Lower leg skin (tissue), 4 donors: ENCODE data around the gene RASA4B. TPM values are rescaled to one million over a fixed set of nuclear protein-coding genes. Genes with fewer than 3 reads are reported as not detected.
"Not testable (repeated sequence)": the region's sequence is repeated elsewhere in the genome, so short reads cannot be mapped to it uniquely, and the experiment has no call there.

Experiments
- DNase-seq, 2 donors: peaks; one replicate each; pipeline ENCODE4 v3.0.0-alpha.2; 2019; ENCODE audit warnings: low spot score in 2 of 2
- H3K4me3 ChIP-seq: fragments of 200-600 bp; sonication (generic); 2 replicates; pipeline ENCODE4 v1.5.1; 2017; ENCODE audit warnings: mild to moderate bottlenecking, low read depth; ENCODE audit not compliant: poor library complexity, severe bottlenecking
- POLR2A ChIP-seq, 2 donors: fragments of 450-650 bp; IDR thresholded peaks; one replicate each; pipeline ENCODE4 v1.6.1; 2016 to 2017; ENCODE audit warnings: antibody characterized with exemption in 2 of 2, mild to moderate bottlenecking in 1 of 2, moderate library complexity in 1 of 2
- WGBS, 2 donors: methylation state at CpG; one replicate each; pipeline ENCODE4 v1.1.5; 2018; 5-methylcytosine and 5-hydroxymethylcytosine counted together
- intact Hi-C: fragments of 100-400 bp; cut with DNase I; formaldehyde crosslinking; loops from one replicate; pipeline ENCODE4 v1.15.0; 2023; ENCODE audit warnings: low total_unique reads
- total RNA-seq, 4 donors: library from RNA; depleted of rRNA; stranded (reverse); fragments of >200 nt; gene quantifications; one replicate each; pipeline ENCODE4 v1.1.0, GENCODE V29; 2016
- TF ChIP-seq, protein P1 (sequence below), 3 donors: fragments of 450-650 bp; IDR thresholded peaks; one replicate each; pipeline ENCODE4 v1.5.1; 2016; ENCODE audit warnings: antibody characterized with exemption in 3 of 3, mild to moderate bottlenecking in 3 of 3, moderate library complexity in 2 of 3

The RASA4B gene
- total RNA-seq, 4 donors from 2014 or later, result 21.6 to 28.3 (median 25.3) TPM

DNA sequence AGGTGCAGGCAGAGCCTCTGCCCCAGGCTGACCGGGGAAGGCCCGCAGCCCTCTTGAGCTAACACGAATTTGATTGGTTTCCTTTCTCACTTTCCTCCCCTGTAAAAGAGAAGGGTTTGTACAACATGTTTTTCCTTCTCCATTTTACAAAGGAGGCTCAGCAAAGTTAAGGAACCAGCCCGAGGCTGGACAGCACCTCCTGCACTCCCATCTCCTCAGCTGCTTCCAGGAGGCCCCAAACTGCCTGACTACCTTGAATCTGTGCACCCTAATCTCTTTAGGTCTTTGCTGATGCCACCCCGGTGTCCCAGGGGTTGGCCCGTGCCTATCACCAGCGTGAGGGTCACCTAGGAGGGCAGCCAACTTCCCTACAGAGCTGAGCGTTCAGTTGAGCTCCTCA is 57.1 kb downstream of the RASA4B start:
- intact Hi-C loops, result no loop called here

DNA sequence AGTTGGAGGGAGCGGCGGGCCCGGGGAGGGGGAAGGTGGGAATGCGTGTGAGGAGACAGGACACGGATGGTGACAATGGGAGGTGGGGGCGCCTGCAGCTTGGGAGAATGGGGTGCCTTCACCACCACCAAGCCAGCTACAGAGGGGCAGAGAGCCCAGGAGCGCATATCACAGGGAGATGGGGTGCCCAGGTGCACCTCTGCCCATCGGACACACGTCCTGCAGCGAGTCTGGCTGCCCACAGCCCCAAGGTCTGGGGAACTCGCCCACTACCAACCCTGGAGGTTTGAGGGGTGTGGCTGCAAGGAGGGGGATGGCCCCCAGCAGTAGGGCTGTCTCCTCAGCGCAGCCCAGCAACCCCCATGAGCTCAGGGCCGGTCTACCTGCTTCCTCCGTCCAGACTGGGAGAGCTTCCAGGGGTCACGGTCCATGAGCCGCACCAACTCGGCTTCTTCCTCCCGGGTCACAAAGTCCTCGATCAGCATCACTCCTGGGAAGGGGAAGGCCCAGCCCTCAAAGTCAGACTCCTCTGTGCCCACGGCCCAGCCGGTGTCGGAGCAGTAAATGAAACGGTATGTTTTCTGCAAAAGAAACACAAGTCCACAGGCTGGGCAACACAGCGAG is 58.2 kb downstream of the RASA4B start:
- TF ChIP-seq, protein P1, sequence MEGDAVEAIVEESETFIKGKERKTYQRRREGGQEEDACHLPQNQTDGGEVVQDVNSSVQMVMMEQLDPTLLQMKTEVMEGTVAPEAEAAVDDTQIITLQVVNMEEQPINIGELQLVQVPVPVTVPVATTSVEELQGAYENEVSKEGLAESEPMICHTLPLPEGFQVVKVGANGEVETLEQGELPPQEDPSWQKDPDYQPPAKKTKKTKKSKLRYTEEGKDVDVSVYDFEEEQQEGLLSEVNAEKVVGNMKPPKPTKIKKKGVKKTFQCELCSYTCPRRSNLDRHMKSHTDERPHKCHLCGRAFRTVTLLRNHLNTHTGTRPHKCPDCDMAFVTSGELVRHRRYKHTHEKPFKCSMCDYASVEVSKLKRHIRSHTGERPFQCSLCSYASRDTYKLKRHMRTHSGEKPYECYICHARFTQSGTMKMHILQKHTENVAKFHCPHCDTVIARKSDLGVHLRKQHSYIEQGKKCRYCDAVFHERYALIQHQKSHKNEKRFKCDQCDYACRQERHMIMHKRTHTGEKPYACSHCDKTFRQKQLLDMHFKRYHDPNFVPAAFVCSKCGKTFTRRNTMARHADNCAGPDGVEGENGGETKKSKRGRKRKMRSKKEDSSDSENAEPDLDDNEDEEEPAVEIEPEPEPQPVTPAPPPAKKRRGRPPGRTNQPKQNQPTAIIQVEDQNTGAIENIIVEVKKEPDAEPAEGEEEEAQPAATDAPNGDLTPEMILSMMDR (IDR thresholded peaks at IDR 0.05), result no peak
- TF ChIP-seq POLR2A (IDR thresholded peaks at IDR 0.05), result no peak
- DNase-seq, result no peak
- no peak overlapping the region for H3K4me3 ChIP-seq
- 94 to 97% methylated on average over 24 of the region's 24 CpGs for WGBS, 2 donors
- intact Hi-C loops, result no loop called here

More for the DNA sequence above, 57.1 kb downstream of the RASA4B start:
- no peak for TF ChIP-seq POLR2A (IDR thresholded peaks at IDR 0.05)
- TF ChIP-seq, protein P1 (IDR thresholded peaks at IDR 0.05), result no peak
- no peak for DNase-seq
- no peak overlapping the region for H3K4me3 ChIP-seq
- 87 to 91% methylated on average over 8 of the region's 8 CpGs for WGBS, 2 donors

DNA sequence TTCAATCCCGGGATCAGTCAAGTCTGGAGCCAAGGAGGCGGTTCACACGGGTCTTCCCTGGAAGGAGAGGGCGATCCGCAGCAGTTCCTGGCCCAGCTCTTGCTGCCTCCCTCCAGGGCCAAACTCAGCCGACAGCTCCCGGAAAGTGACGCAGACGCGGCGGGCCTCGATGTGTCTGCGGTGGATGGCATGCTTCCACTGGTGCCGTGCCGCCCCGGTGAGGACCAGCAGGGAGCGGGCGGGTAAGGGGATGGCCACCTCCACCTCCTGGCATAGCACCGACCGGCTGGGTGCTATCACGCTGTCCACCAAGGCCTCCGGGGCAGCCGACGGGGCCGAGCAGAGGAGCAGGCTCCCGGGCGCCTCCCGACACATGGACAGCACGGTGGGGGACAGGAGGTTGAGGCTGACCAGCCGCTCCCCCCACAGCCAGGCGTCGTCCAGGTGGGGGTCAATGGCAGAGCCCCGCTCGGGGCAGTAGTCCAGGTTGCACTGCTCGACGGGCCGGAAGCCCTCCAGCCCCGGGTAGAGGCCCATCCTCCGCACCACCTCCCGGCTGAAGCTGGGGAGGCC is 60.1 kb downstream of the RASA4B start:
- no peak for DNase-seq
- WGBS, 2 donors, result 88 to 90% methylated on average over 13 to 24 of the region's 40 CpGs
- no peak for TF ChIP-seq POLR2A (IDR thresholded peaks at IDR 0.05)
- TF ChIP-seq, protein P1 (IDR thresholded peaks at IDR 0.05), result no peak
- intact Hi-C loops, result no loop called here
- no peak overlapping the region for H3K4me3 ChIP-seq

DNA sequence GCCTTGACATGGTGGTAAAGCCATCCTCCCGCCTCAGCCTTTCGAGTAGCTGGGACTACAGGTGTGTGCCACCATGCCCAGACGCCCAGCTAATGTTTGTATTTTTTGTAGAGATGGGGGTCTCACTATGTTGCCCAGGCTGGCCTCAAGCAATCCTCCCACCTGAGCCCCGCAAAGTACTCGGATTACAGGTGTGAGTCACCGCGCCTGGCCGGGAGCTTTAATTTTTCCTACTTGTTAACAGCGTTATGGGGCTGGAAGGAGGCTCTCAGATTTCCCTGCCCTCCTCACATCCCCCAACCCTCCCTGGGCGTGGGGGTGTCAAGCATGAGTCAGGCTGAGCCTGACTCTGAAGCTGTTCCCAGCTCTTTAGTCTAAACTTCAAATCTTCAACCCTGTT is 61.2 kb downstream of the RASA4B start:
- TF ChIP-seq POLR2A (IDR thresholded peaks at IDR 0.05), result no peak
- TF ChIP-seq, protein P1 (IDR thresholded peaks at IDR 0.05), result no peak
- no peak for DNase-seq
- no peak overlapping the region for H3K4me3 ChIP-seq
- 85 to 88% methylated on average over 10 of the region's 10 CpGs for WGBS, 2 donors
- intact Hi-C loops, result no loop called here

DNA sequence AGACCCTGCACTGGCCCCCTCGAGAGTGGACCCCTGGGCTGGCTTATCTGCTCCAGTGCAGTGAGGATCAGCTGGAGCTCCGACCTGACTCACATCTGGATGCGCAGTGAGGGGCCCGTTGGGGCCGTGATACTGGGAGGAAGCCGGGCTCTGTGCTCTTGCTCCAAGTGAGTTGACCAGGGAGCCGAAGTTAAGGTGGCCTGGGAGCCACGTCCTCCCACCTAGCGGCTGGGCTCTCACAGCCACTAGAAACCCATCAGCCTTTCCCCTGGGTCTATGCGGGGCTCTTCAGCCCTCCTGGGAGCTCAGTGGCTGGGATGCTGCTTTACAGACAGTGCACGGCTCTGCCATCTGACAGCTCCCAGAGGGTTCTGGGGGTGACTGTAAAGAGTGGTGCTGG is 62.0 kb downstream of the RASA4B start:
- TF ChIP-seq, protein P1 (IDR thresholded peaks at IDR 0.05), result no peak
- TF ChIP-seq POLR2A (IDR thresholded peaks at IDR 0.05), result no peak
- WGBS, 2 donors, result 93 to 100% methylated on average over 7 to 11 of the region's 11 CpGs
- H3K4me3 ChIP-seq, result no peak overlapping the region
- intact Hi-C loops, result no loop called here
- no peak for DNase-seq

DNA sequence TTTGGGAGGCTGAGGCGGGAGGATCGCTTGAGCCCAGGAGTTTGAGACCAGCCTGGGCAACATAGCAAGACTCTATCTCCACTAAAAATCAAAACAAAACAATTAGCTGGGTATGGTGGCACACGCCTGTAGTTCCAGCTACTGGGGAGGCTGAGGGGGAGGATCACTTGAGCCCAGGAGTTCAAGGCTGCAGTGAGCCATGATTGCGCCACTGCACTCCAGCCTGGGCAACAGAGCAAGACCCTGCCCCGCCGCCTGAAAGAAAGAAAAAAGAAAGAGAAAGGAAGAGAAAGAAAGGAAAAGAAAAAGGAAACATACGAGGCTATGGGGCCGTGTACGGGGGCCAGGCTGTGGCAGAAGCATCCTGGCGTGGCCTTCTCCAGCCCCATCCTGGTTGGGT is 62.6 kb downstream of the RASA4B start:
- H3K4me3 ChIP-seq, intact Hi-C loops, DNase-seq: not testable (repeated sequence)
- whole genome bisulfite sequencing, 2 donors, result 92 to 93% methylated on average over 10 of the region's 10 CpGs
